ENCODE results near the gene EFNB3.

The EFNB3 gene

GRCh38 chr17:7704601-7705268 is at the start of gene EFNB3:
Gene EFNB3 (plus strand): TSS chr17:7705202. CDS start chr17:7705599, 397 bp downstream.
- DNase-seq (ENCODE audit: low spot score): peak; percentile 82

GRCh38 chr17:7655541-7655840 is 49.5 kb upstream of the EFNB3 start:
- peak; percentile 3 for DNase-seq (ENCODE audit: low spot score)

GRCh38 chr17:7656958-7657609 is 47.9 kb upstream of the EFNB3 start:
- no peak for DNase-seq (ENCODE audit: low spot score)

- DNase-seq (ENCODE audit: low spot score): peak; percentile 84
Measured at GRCh38 chr17:7667656-7668406, 37.2 kb upstream of the EFNB3 start.

GRCh38 chr17:7668482-7668881 is 36.5 kb upstream of the EFNB3 start:
- no peak for DNase-seq (ENCODE audit: low spot score)

GRCh38 chr17:7673239-7673638 is 31.8 kb upstream of the EFNB3 start:
- DNase-seq (ENCODE audit: low spot score): peak; percentile 14

- peak; percentile 6 for DNase-seq (ENCODE audit: low spot score)
Measured at GRCh38 chr17:7674934-7675333, 30.1 kb upstream of the EFNB3 start.

- DNase-seq (ENCODE audit: low spot score): no peak
Measured at GRCh38 chr17:7676533-7676932, 28.5 kb upstream of the EFNB3 start.

- peak; percentile 2 for DNase-seq (ENCODE audit: low spot score)
Measured at GRCh38 chr17:7677388-7678067, 27.5 kb upstream of the EFNB3 start.

GRCh38 chr17:7684851-7685532 is 20.0 kb upstream of the EFNB3 start:
- DNase-seq (ENCODE audit: low spot score): no peak

GRCh38 chr17:7685533-7686221 is 19.3 kb upstream of the EFNB3 start:
- DNase-seq (ENCODE audit: low spot score): peak; percentile 81

GRCh38 chr17:7686222-7687071 is 18.6 kb upstream of the EFNB3 start:
- DNase-seq (ENCODE audit: low spot score): peak; percentile 49

- DNase-seq (ENCODE audit: low spot score): peak; percentile 68
Measured at GRCh38 chr17:7687072-7687907, 17.7 kb upstream of the EFNB3 start, which contains the start of gene TP53. Gene TP53 (minus strand): TSS chr17:7687490. CDS start chr17:7676594, 10,896 bp downstream.

GRCh38 chr17:7687908-7688807 is 16.8 kb upstream of the EFNB3 start, which contains the start of gene WRAP53:
Gene WRAP53 (plus strand): TSS chr17:7688477. CDS start chr17:7688649, 172 bp downstream.
- peak; percentile 83 for DNase-seq (ENCODE audit: low spot score)

GRCh38 chr17:7688808-7689316 is 16.1 kb upstream of the EFNB3 start:
- no peak for DNase-seq (ENCODE audit: low spot score)

GRCh38 chr17:7695586-7695985 is 9.4 kb upstream of the EFNB3 start:
- DNase-seq (ENCODE audit: low spot score): peak; percentile 52

GRCh38 chr17:7697828-7698588 is 7.0 kb upstream of the EFNB3 start:
- DNase-seq (ENCODE audit: low spot score): no peak

Measured in D341Med (cell line).